ENCODE data around the gene PTPRM. TPM values are rescaled to one million over a fixed set of nuclear protein-coding genes. Genes with fewer than 3 reads are reported as not detected.

Gene PTPRM
- polyA plus RNA-seq, 1 of the 3 experiments (the other 2 are of a cell fraction) = 16.0 TPM

- WGBS (ENCODE audit: low lambda C conversion rate) = 50% methylated on average over 3 of the region's 3 CpGs
- Histone ChIP-seq H3F3A (replicated peaks; ENCODE audit: insufficient read depth) (no peaks in the 10 kb centered on the region), H3K27me3 (ENCODE audit: insufficient read depth) (no peaks in the 10 kb centered on the region), H4K20me1 (ENCODE audit: insufficient read depth) (no peaks in the 10 kb centered on the region), H3K9me2 (no peaks in the 10 kb centered on the region), H3K36me3 (replicated peaks in 1 of 2; ENCODE audit: control insufficient read depth in 1 of 2, insufficient read depth in 2 of 2, low read length in 1 of 2) (no peaks in the 10 kb centered on the region), H3K4me2 (no peak overlapping the region), H3K27ac (ENCODE audit: low read depth in 2 of 2, low read length in 1 of 2) (no peak overlapping the region), H2AFZ (ENCODE audit: low read depth) (no peak overlapping the region), H3K4me1 (ENCODE audit: control insufficient read depth in 1 of 2, insufficient read depth in 2 of 2, low read depth in 1 of 2, low read length in 1 of 2) (peaks cover 0 to 4% of the 10 kb centered on the region in 2 experiments; a peak in 2 of 4 replicates), H3K79me2 (ENCODE audit: insufficient read depth) (no peaks in the 10 kb centered on the region), H3K4me3 (ENCODE audit: low read depth in 2 of 2, low read length in 1 of 2) (no peak overlapping the region), H3K9ac (no peak overlapping the region), H3K9me3 (no peaks in the 10 kb centered on the region)
- peak; percentile 10 for DNase-seq
- POLR2A ChIA-PET = no interaction called here
- CTCF ChIA-PET = interaction anchor here (0.9 to 1.4 kb wide), 2 partner anchors 38 to 784 kb away, joined by 3 read pairs; no protein-coding TSS in a partner anchor
- TF ChIP-seq TAF1 (IDR thresholded peaks at IDR 0.05; ENCODE audit: borderline replicate concordance, low read depth, low read length) (no peak), EP300 (IDR thresholded peaks at IDR 0.05; ENCODE audit: borderline replicate concordance in 1 of 2, low read depth in 1 of 2, low read length in 1 of 2) (peak in 1 of 2 experiments; percentile 30; a peak in 1 of 4 replicates), RCOR1 (IDR thresholded peaks at IDR 0.05; ENCODE audit: low read length) (peak; percentile 41; the same call in 1 of the 2 replicates)
These were observed 129.7 kb downstream of the PTPRM start for GRCh38 chr18:7696780-7697179.

GRCh38 chr18:7697306-7697705, 130.2 kb downstream of the PTPRM start:
- no peaks in the 10 kb centered on the region for H3F3A ChIP-seq (replicated peaks; ENCODE audit: insufficient read depth)
- H2AFZ ChIP-seq (ENCODE audit: low read depth) = no peak overlapping the region
- no peaks in the 10 kb centered on the region for H3K79me2 ChIP-seq (ENCODE audit: insufficient read depth)
- H3K9me2 ChIP-seq = no peaks in the 10 kb centered on the region
- no peak for DNase-seq
- no peak overlapping the region for H3K4me2 ChIP-seq
- H3K4me1 ChIP-seq (ENCODE audit: control insufficient read depth in 1 of 2, insufficient read depth in 2 of 2, low read depth in 1 of 2, low read length in 1 of 2) = peaks cover 0 to 4% of the 10 kb centered on the region in 2 experiments; a peak in 2 of 4 replicates
- no peaks in the 10 kb centered on the region for H3K9me3 ChIP-seq
- H3K9ac ChIP-seq = no peak overlapping the region
- TF ChIP-seq USF1 (IDR thresholded peaks at IDR 0.05; ENCODE audit: borderline replicate concordance, low read depth) (no peak), REST (IDR thresholded peaks at IDR 0.05; ENCODE audit: low read depth, low read length) (no peak), RCOR1 (IDR thresholded peaks at IDR 0.05; ENCODE audit: low read length) (no peak), FOXJ3 (CRISPR knock-in tag; IDR thresholded peaks at IDR 0.05) (no peak)
- H3K27me3 ChIP-seq (ENCODE audit: insufficient read depth) = no peaks in the 10 kb centered on the region
- H3K4me3 ChIP-seq (ENCODE audit: low read depth in 2 of 2, low read length in 1 of 2) = no peak overlapping the region
- H4K20me1 ChIP-seq (ENCODE audit: insufficient read depth) = no peaks in the 10 kb centered on the region
- no peaks in the 10 kb centered on the region for H3K36me3 ChIP-seq (replicated peaks in 1 of 2; ENCODE audit: control insufficient read depth in 1 of 2, insufficient read depth in 2 of 2, low read length in 1 of 2)
- POLR2A ChIA-PET = no interaction called here
- no peak overlapping the region for H3K27ac ChIP-seq (ENCODE audit: low read depth in 2 of 2, low read length in 1 of 2)
- WGBS (ENCODE audit: low lambda C conversion rate) = 31% methylated on average over 2 of the region's 2 CpGs
- CTCF ChIA-PET = interaction anchor here (0.9 to 1.4 kb wide), 2 partner anchors 39 to 783 kb away, joined by 3 read pairs; no protein-coding TSS in a partner anchor
